Measurements from ENCODE around the gene DPEP2NB. TPM values are rescaled to one million over a fixed set of nuclear protein-coding genes. Genes with fewer than 3 reads are reported as not detected.
A peak's percentile ranks its signal among the peaks of the same experiment; 100 is the strongest.

Gene DPEP2NB
- total RNA-seq, 1 experiment from 2014 or later: not detected

GRCh38 chr16:68005211-68005610 is 10.5 kb downstream of the DPEP2NB start:
- no peak for TF ChIP-seq CTCF (conservative IDR thresholded peaks at IDR 0.05)
- DNase-seq: no peak
- H2BK120ac ChIP-seq (ENCODE audit: low read depth, low read length, poor library complexity, severe bottlenecking): no peak overlapping the region
- H3K9ac ChIP-seq (ENCODE audit: extremely low read depth, insufficient read length, low read length): no peak overlapping the region
- no peaks in the 10 kb centered on the region for H3K27me3 ChIP-seq (ENCODE audit: insufficient read depth, low read length)
- H3K14ac ChIP-seq (ENCODE audit: insufficient read depth, low read length): no peak overlapping the region
- no peak overlapping the region for H2AFZ ChIP-seq (ENCODE audit: low read length)
- H3K23ac ChIP-seq (ENCODE audit: insufficient read length, low read depth, low read length): no peak overlapping the region
- WGBS (ENCODE audit: extremely low coverage, insufficient read length, low lambda C conversion rate): no CpG with 5 or more reads among the region's 9 CpGs
- no peaks in the 10 kb centered on the region for H3K36me3 Mint-ChIP-seq (ENCODE audit: insufficient read depth in 1 of 3, low read depth in 3 of 3)
- H2BK15ac ChIP-seq (ENCODE audit: low read depth, low read length): no peak overlapping the region
- H3K27ac Mint-ChIP-seq: peak overlapping the region in 2 of 3 experiments; percentile 7 to 70; a peak in 3 of 7 replicates
- H3K56ac ChIP-seq (ENCODE audit: insufficient read length, low read depth, low read length): no peak overlapping the region
- no peaks in the 10 kb centered on the region for H3K79me2 ChIP-seq (ENCODE audit: insufficient read depth, low read length)
- H3K4me2 ChIP-seq (ENCODE audit: insufficient read depth, insufficient read length, low read length): no peak overlapping the region
- no peaks in the 10 kb centered on the region for H3K9me3 Mint-ChIP-seq
- no peak overlapping the region for H3T11ph ChIP-seq (ENCODE audit: low read length)
- no peak overlapping the region for H2BK20ac ChIP-seq (ENCODE audit: low read depth, low read length, poor library complexity, severe bottlenecking)
- H3K27ac ChIP-seq (ENCODE audit: insufficient read length, low read depth, low read length): no peak overlapping the region
- peaks cover 5% of the 10 kb centered on the region for H3K27me3 Mint-ChIP-seq (ENCODE audit: low read depth)
- H3K18ac ChIP-seq (ENCODE audit: insufficient read length, low read depth, low read length): no peak overlapping the region
- H4K5ac ChIP-seq (ENCODE audit: insufficient read length, low read depth, low read length): no peak overlapping the region
- no peak overlapping the region for H4K91ac ChIP-seq (ENCODE audit: insufficient read length, low read depth, low read length)
- H3K79me1 ChIP-seq (ENCODE audit: insufficient read depth, low read depth, low read length, poor library complexity, severe bottlenecking): no peaks in the 10 kb centered on the region
- H3K4ac ChIP-seq (ENCODE audit: low read depth, low read length): no peak overlapping the region
- no peaks in the 10 kb centered on the region for H3K23me2 ChIP-seq (ENCODE audit: insufficient read length, low read depth, low read length, poor library complexity, severe bottlenecking)
- H4K8ac ChIP-seq (replicated peaks; ENCODE audit: insufficient read length, low read depth, low read length): no peak overlapping the region
- peaks cover 5% of the 10 kb centered on the region; the same call in 1 of the 2 replicates for H3K4me1 ChIP-seq (ENCODE audit: insufficient read depth, low read length)
- H2BK5ac ChIP-seq (ENCODE audit: insufficient read length, low read length): no peak overlapping the region
- no peaks in the 10 kb centered on the region for H4K20me1 ChIP-seq (ENCODE audit: control insufficient read depth, insufficient read depth, insufficient read length)
- no peaks in the 10 kb centered on the region for H3K9me3 ChIP-seq (ENCODE audit: control insufficient read depth, low read depth, low read length)
- peaks cover 13 to 18% of the 10 kb centered on the region in 2 experiments for H3K4me1 Mint-ChIP-seq
- H3K4me3 Mint-ChIP-seq: no peak overlapping the region
- H2BK12ac ChIP-seq (ENCODE audit: insufficient read length, low read depth, low read length): no peak overlapping the region
- no peak overlapping the region for H2AK5ac ChIP-seq (ENCODE audit: insufficient read length, low read length)
